WTC11 (cell line): Measurements from ENCODE around the gene MRPL2. TPM values are rescaled to one million over a fixed set of nuclear protein-coding genes. Genes with fewer than 3 reads are reported as not detected.
A peak's percentile ranks its signal among the peaks of the same experiment; 100 is the strongest.

Experiments
- CREM ChIP-seq: sonication (generic); formaldehyde crosslinking; IDR thresholded peaks from 2 replicates; pipeline ENCODE4 v1.8.1; 2022; ENCODE audit warnings: mild to moderate bottlenecking, missing genetic modification reagents, moderate library complexity
- ELF4 ChIP-seq: sonication (generic); formaldehyde crosslinking; IDR thresholded peaks from 2 replicates; pipeline ENCODE4 v1.8.1; 2022; ENCODE audit warnings: low read depth, mild to moderate bottlenecking, moderate library complexity, missing genetic modification reagents
- ETV6 ChIP-seq: sonication (generic); formaldehyde crosslinking; IDR thresholded peaks from 2 replicates; pipeline ENCODE4 v1.8.1; 2022; ENCODE audit warnings: mild to moderate bottlenecking, missing genetic modification reagents
- FOXJ3 ChIP-seq: sonication (generic); formaldehyde crosslinking; IDR thresholded peaks from 2 replicates; pipeline ENCODE4 v1.9.0; 2021; ENCODE audit warnings: missing genetic modification reagents, mild to moderate bottlenecking, borderline replicate concordance
- FOXP1 ChIP-seq: sonication (generic); formaldehyde crosslinking; IDR thresholded peaks from 2 replicates; pipeline ENCODE4 v1.8.0; 2022; ENCODE audit warnings: missing genetic modification reagents, mild to moderate bottlenecking, moderate library complexity, borderline replicate concordance
- GABPB1 ChIP-seq: sonication (generic); formaldehyde crosslinking; IDR thresholded peaks from 2 replicates; pipeline ENCODE4 v1.8.1; 2023; ENCODE audit warnings: mild to moderate bottlenecking, missing genetic modification reagents
- MXD4 ChIP-seq: fragments of 250-450 bp; sonication (Bioruptor Pico); IDR thresholded peaks from 2 replicates; pipeline ENCODE4 v1.8.0; 2021; ENCODE audit warnings: mild to moderate bottlenecking, moderate library complexity, borderline replicate concordance
- MYBL2 ChIP-seq: sonication (generic); formaldehyde crosslinking; IDR thresholded peaks from 2 replicates; pipeline ENCODE4 v1.8.1; 2023; ENCODE audit warnings: mild to moderate bottlenecking, moderate library complexity, missing genetic modification reagents
- NFE2L1 ChIP-seq: sonication (generic); formaldehyde crosslinking; IDR thresholded peaks from 2 replicates; pipeline ENCODE4 v1.8.1; 2023; ENCODE audit warnings: missing genetic modification reagents
- NFYB ChIP-seq: sonication (generic); formaldehyde crosslinking; conservative IDR thresholded peaks from 2 replicates; pipeline ENCODE4 v1.8.0; 2022; ENCODE audit warnings: low read depth, missing genetic modification reagents
- SP1 ChIP-seq: sonication (generic); formaldehyde crosslinking; conservative IDR thresholded peaks from 2 replicates; pipeline ENCODE4 v1.8.1; 2022; ENCODE audit warnings: missing genetic modification reagents
- TCF7 ChIP-seq: sonication (generic); formaldehyde crosslinking; IDR thresholded peaks from 2 replicates; pipeline ENCODE4 v1.8.0; 2022; ENCODE audit warnings: mild to moderate bottlenecking, low read depth, missing genetic modification reagents, moderate library complexity
- TEAD1 ChIP-seq: sonication (generic); formaldehyde crosslinking; IDR thresholded peaks from 2 replicates; pipeline ENCODE4 v1.8.0; 2022; ENCODE audit warnings: mild to moderate bottlenecking, missing genetic modification reagents
- TP53 ChIP-seq: sonication (generic); formaldehyde crosslinking; IDR thresholded peaks from 2 replicates; pipeline ENCODE4 v1.8.1; 2023; ENCODE audit warnings: mild to moderate bottlenecking, missing genetic modification reagents
- ZBTB21 ChIP-seq: sonication (generic); formaldehyde crosslinking; IDR thresholded peaks from 2 replicates; pipeline ENCODE4 v1.8.1; 2023; ENCODE audit warnings: mild to moderate bottlenecking, missing genetic modification reagents, borderline replicate concordance
- ZNF263 ChIP-seq: sonication (generic); formaldehyde crosslinking; IDR thresholded peaks from 2 replicates; pipeline ENCODE4 v1.8.1; 2022; ENCODE audit warnings: low read depth, mild to moderate bottlenecking, moderate library complexity, missing genetic modification reagents
- ZNF416 ChIP-seq: fragments of 250-450 bp; sonication (Bioruptor Pico); IDR thresholded peaks from 2 replicates; pipeline ENCODE4 v1.9.0; 2021; ENCODE audit warnings: mild to moderate bottlenecking, inconsistent platforms
- ZNF423 ChIP-seq: fragments of 250-450 bp; sonication (Bioruptor Pico); IDR thresholded peaks from 2 replicates; pipeline ENCODE4 v2.1.2; 2022; ENCODE audit warnings: mild to moderate bottlenecking, moderate library complexity
- ZNF671 ChIP-seq: fragments of 250-450 bp; sonication (Bioruptor Pico); IDR thresholded peaks from 2 replicates; pipeline ENCODE4 v1.8.0; 2021; ENCODE audit warnings: mild to moderate bottlenecking
- total RNA-seq: library from RNA; stranded (reverse); gene quantifications from 3 replicates; pipeline ENCODE4 v1.2.3, GENCODE V29; 2021
- TF ChIP-seq, protein P1 (sequence below): sonication (generic); formaldehyde crosslinking; conservative IDR thresholded peaks from 2 replicates; pipeline ENCODE4 v1.8.1; 2023; ENCODE audit warnings: mild to moderate bottlenecking, low read depth, missing genetic modification reagents, moderate library complexity
- TF ChIP-seq, protein P2 (sequence below): sonication (generic); formaldehyde crosslinking; IDR thresholded peaks from 2 replicates; pipeline ENCODE4 v1.8.0; 2023; ENCODE audit warnings: missing genetic modification reagents
- TF ChIP-seq, protein P3 (sequence below): fragments of 250-450 bp; sonication (Bioruptor Pico); conservative IDR thresholded peaks from 2 replicates; pipeline ENCODE4 v1.9.0; 2021; ENCODE audit warnings: mild to moderate bottlenecking
- TF ChIP-seq, protein P4 (sequence below): sonication (generic); formaldehyde crosslinking; IDR thresholded peaks from 2 replicates; pipeline ENCODE4 v1.8.0; 2023; ENCODE audit warnings: missing genetic modification reagents, mild to moderate bottlenecking, borderline replicate concordance
- TF ChIP-seq, protein P5 (sequence below): fragments of 250-450 bp; sonication (Bioruptor Pico); IDR thresholded peaks from 2 replicates; pipeline ENCODE4 v1.9.0; 2021; ENCODE audit warnings: mild to moderate bottlenecking
- TF ChIP-seq, protein P6 (sequence below): sonication (generic); formaldehyde crosslinking; IDR thresholded peaks from 2 replicates; pipeline ENCODE4 v1.8.1; 2023; ENCODE audit warnings: mild to moderate bottlenecking, missing genetic modification reagents, moderate library complexity
- TF ChIP-seq, protein P7 (sequence below): sonication (generic); formaldehyde crosslinking; conservative IDR thresholded peaks from 2 replicates; pipeline ENCODE4 v1.8.1; 2022; ENCODE audit warnings: mild to moderate bottlenecking, missing genetic modification reagents

The MRPL2 gene
- total RNA-seq, 1 experiment from 2014 or later: 131 TPM

DNA sequence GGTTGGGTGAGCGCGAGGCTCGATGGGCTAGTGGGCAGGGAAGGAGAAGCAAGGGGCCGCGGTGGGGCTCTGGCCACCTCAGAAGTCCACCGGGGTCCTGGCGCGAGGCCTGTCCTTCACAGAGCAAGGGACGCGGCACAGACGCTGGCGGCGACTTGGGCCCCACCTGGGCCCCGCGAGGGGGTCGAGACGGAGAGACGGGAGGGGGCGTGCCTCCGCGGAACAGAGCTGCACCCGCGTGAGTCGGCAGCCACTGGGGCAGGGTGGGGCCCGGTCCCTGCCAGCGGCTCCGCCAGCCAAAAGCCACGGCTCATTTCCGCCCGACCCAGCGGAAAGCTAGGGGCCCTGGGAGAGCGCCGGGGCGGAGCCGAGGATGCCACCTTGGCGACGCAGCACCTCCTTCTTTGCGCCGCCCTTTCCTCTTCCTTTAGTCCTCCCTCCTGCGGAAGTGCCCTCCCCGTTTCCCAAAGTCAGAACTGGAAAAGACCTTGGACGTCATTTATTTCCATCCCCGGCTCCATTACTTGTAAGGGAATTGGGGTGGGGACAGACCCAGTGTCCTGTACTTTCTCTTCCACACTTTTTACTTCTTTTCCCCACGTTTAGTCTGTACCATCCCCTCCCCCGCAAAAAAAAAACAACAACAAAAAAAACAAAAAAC is 5.6 kb downstream of the MRPL2 start, which contains the start of gene CUL7 (continued):
- TF ChIP-seq, protein P1, sequence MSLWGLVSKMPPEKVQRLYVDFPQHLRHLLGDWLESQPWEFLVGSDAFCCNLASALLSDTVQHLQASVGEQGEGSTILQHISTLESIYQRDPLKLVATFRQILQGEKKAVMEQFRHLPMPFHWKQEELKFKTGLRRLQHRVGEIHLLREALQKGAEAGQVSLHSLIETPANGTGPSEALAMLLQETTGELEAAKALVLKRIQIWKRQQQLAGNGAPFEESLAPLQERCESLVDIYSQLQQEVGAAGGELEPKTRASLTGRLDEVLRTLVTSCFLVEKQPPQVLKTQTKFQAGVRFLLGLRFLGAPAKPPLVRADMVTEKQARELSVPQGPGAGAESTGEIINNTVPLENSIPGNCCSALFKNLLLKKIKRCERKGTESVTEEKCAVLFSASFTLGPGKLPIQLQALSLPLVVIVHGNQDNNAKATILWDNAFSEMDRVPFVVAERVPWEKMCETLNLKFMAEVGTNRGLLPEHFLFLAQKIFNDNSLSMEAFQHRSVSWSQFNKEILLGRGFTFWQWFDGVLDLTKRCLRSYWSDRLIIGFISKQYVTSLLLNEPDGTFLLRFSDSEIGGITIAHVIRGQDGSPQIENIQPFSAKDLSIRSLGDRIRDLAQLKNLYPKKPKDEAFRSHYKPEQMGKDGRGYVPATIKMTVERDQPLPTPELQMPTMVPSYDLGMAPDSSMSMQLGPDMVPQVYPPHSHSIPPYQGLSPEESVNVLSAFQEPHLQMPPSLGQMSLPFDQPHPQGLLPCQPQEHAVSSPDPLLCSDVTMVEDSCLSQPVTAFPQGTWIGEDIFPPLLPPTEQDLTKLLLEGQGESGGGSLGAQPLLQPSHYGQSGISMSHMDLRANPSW: no peak
- TF ChIP-seq ELF4 (CRISPR knock-in tag): no peak
- TF ChIP-seq FOXJ3: no peak
- peak; percentile 82 for TF ChIP-seq CREM (CRISPR knock-in tag)
- no peak for TF ChIP-seq MYBL2 (CRISPR knock-in tag)
- TF ChIP-seq ETV6 (CRISPR knock-in tag): peak; percentile 99
- TF ChIP-seq ZNF423 (CRISPR knock-in tag): no peak
- TF ChIP-seq, protein P2, sequence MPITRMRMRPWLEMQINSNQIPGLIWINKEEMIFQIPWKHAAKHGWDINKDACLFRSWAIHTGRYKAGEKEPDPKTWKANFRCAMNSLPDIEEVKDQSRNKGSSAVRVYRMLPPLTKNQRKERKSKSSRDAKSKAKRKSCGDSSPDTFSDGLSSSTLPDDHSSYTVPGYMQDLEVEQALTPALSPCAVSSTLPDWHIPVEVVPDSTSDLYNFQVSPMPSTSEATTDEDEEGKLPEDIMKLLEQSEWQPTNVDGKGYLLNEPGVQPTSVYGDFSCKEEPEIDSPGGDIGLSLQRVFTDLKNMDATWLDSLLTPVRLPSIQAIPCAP (CRISPR knock-in tag): no peak
- TF ChIP-seq, protein P3, sequence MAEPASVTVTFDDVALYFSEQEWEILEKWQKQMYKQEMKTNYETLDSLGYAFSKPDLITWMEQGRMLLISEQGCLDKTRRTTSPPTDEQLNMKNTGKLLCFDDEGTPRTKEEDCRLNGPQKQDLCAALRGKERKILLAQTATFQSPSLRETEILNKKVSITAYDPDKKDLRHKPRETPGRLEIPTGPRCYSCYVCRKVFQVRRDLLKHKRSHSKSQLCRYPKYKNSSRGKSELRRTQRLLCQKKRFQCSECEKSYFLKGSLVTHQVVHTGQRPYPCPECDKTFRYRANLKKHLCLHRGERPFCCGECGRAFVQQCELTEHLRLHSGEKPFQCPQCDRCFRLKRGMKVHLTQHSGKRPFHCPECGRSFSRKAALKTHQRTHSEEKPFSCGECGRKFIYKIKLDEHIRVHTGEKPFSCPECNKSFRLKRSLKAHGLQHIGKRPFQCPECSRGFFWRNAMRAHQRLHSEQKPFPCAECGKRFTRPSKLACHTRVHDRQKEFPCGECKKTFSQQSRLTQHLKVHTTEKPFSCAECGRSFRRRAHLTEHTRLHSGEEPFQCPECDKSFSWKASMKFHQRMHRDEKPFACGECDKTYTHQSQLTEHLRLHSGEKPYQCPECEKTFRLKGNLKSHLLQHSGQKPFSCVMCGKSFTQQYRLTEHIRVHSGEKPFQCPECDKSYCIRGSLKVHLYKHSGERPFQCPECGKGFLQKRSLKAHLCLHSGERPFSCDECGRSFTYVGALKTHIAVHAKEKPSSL (CRISPR knock-in tag): no peak; the same call in 1 of the 2 replicates
- no peak for TF ChIP-seq TCF7
- TF ChIP-seq, protein P4, sequence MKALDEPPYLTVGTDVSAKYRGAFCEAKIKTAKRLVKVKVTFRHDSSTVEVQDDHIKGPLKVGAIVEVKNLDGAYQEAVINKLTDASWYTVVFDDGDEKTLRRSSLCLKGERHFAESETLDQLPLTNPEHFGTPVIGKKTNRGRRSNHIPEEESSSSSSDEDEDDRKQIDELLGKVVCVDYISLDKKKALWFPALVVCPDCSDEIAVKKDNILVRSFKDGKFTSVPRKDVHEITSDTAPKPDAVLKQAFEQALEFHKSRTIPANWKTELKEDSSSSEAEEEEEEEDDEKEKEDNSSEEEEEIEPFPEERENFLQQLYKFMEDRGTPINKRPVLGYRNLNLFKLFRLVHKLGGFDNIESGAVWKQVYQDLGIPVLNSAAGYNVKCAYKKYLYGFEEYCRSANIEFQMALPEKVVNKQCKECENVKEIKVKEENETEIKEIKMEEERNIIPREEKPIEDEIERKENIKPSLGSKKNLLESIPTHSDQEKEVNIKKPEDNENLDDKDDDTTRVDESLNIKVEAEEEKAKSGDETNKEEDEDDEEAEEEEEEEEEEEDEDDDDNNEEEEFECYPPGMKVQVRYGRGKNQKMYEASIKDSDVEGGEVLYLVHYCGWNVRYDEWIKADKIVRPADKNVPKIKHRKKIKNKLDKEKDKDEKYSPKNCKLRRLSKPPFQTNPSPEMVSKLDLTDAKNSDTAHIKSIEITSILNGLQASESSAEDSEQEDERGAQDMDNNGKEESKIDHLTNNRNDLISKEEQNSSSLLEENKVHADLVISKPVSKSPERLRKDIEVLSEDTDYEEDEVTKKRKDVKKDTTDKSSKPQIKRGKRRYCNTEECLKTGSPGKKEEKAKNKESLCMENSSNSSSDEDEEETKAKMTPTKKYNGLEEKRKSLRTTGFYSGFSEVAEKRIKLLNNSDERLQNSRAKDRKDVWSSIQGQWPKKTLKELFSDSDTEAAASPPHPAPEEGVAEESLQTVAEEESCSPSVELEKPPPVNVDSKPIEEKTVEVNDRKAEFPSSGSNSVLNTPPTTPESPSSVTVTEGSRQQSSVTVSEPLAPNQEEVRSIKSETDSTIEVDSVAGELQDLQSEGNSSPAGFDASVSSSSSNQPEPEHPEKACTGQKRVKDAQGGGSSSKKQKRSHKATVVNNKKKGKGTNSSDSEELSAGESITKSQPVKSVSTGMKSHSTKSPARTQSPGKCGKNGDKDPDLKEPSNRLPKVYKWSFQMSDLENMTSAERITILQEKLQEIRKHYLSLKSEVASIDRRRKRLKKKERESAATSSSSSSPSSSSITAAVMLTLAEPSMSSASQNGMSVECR (CRISPR knock-in tag): peak; percentile 52; the same call in 1 of the 2 replicates
- TF ChIP-seq GABPB1: peak; percentile 83; the same call in 1 of the 2 replicates
- peak; percentile 74 for TF ChIP-seq SP1 (CRISPR knock-in tag)
- peak; percentile 80; the same call in 1 of the 2 replicates for TF ChIP-seq NFE2L1 (CRISPR knock-in tag)
- no peak for TF ChIP-seq ZNF263 (CRISPR knock-in tag)
- TF ChIP-seq ZNF671: no peak; the same call in 1 of the 2 replicates
- no peak for TF ChIP-seq NFYB (CRISPR knock-in tag)
- TF ChIP-seq TP53 (CRISPR knock-in tag): no peak; the same call in 1 of the 2 replicates
- no peak for TF ChIP-seq MXD4 (CRISPR knock-in tag)
- TF ChIP-seq, protein P5, sequence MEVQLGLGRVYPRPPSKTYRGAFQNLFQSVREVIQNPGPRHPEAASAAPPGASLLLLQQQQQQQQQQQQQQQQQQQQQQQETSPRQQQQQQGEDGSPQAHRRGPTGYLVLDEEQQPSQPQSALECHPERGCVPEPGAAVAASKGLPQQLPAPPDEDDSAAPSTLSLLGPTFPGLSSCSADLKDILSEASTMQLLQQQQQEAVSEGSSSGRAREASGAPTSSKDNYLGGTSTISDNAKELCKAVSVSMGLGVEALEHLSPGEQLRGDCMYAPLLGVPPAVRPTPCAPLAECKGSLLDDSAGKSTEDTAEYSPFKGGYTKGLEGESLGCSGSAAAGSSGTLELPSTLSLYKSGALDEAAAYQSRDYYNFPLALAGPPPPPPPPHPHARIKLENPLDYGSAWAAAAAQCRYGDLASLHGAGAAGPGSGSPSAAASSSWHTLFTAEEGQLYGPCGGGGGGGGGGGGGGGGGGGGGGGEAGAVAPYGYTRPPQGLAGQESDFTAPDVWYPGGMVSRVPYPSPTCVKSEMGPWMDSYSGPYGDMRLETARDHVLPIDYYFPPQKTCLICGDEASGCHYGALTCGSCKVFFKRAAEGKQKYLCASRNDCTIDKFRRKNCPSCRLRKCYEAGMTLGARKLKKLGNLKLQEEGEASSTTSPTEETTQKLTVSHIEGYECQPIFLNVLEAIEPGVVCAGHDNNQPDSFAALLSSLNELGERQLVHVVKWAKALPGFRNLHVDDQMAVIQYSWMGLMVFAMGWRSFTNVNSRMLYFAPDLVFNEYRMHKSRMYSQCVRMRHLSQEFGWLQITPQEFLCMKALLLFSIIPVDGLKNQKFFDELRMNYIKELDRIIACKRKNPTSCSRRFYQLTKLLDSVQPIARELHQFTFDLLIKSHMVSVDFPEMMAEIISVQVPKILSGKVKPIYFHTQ (CRISPR knock-in tag): peak; percentile 83; the same call in 1 of the 2 replicates
- peak; percentile 77 for TF ChIP-seq FOXP1 (CRISPR knock-in tag)
- TF ChIP-seq, protein P6, sequence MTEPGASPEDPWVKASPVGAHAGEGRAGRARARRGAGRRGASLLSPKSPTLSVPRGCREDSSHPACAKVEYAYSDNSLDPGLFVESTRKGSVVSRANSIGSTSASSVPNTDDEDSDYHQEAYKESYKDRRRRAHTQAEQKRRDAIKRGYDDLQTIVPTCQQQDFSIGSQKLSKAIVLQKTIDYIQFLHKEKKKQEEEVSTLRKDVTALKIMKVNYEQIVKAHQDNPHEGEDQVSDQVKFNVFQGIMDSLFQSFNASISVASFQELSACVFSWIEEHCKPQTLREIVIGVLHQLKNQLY (CRISPR knock-in tag): no peak
- TF ChIP-seq TEAD1 (CRISPR knock-in tag): peak; percentile 53; the same call in 1 of the 2 replicates
- TF ChIP-seq ZBTB21 (CRISPR knock-in tag): no peak
- TF ChIP-seq, protein P7, sequence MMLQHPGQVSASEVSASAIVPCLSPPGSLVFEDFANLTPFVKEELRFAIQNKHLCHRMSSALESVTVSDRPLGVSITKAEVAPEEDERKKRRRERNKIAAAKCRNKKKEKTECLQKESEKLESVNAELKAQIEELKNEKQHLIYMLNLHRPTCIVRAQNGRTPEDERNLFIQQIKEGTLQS (CRISPR knock-in tag): no peak
- peak; percentile 96 for TF ChIP-seq ZNF416 (CRISPR knock-in tag)
